ENCODE results near the gene UMODL1. TPM values are rescaled to one million over a fixed set of nuclear protein-coding genes. Genes with fewer than 3 reads are reported as not detected.

Gene UMODL1
- total RNA-seq, 1 experiment from 2014 or later, result not detected

- Histone ChIP-seq H3K23ac (ENCODE audit: insufficient read length, low read depth, low read length) (no peak overlapping the region), H4K8ac (replicated peaks; ENCODE audit: insufficient read length, low read depth, low read length) (no peak overlapping the region), H4K91ac (ENCODE audit: insufficient read length, low read depth, low read length) (no peak overlapping the region), H2BK20ac (ENCODE audit: low read depth, low read length, poor library complexity, severe bottlenecking) (no peak overlapping the region), H3K14ac (ENCODE audit: insufficient read depth, low read length) (no peak overlapping the region), H2BK120ac (ENCODE audit: low read depth, low read length, poor library complexity, severe bottlenecking) (no peak overlapping the region), H3K4me1 (ENCODE audit: insufficient read depth, low read length) (no peaks in the 10 kb centered on the region), H3K27ac (ENCODE audit: insufficient read length, low read depth, low read length) (no peak overlapping the region), H2BK5ac (ENCODE audit: insufficient read length, low read length) (no peak overlapping the region), H2BK12ac (ENCODE audit: insufficient read length, low read depth, low read length) (no peak overlapping the region), H3K23me2 (ENCODE audit: insufficient read length, low read depth, low read length, poor library complexity, severe bottlenecking) (no peaks in the 10 kb centered on the region), H3K4ac (ENCODE audit: low read depth, low read length) (no peak overlapping the region), H3K4me2 (ENCODE audit: insufficient read depth, insufficient read length, low read length) (no peak overlapping the region), H3K27me3 (ENCODE audit: insufficient read depth, low read length) (no peaks in the 10 kb centered on the region), H3T11ph (ENCODE audit: low read length) (no peak overlapping the region), H4K20me1 (ENCODE audit: control insufficient read depth, insufficient read depth, insufficient read length) (no peaks in the 10 kb centered on the region), H2AK5ac (ENCODE audit: insufficient read length, low read length) (no peak overlapping the region), H3K9me3 (ENCODE audit: control insufficient read depth, low read depth, low read length) (no peaks in the 10 kb centered on the region), H3K79me2 (ENCODE audit: insufficient read depth, low read length) (no peaks in the 10 kb centered on the region), H3K9ac (ENCODE audit: extremely low read depth, insufficient read length, low read length) (no peak overlapping the region), H3K18ac (ENCODE audit: insufficient read length, low read depth, low read length) (no peak overlapping the region), H3K56ac (ENCODE audit: insufficient read length, low read depth, low read length) (no peak overlapping the region), H2AFZ (ENCODE audit: low read length) (no peak overlapping the region), H4K5ac (ENCODE audit: insufficient read length, low read depth, low read length) (no peak overlapping the region), H2BK15ac (ENCODE audit: low read depth, low read length) (no peak overlapping the region), H3K79me1 (ENCODE audit: insufficient read depth, low read depth, low read length, poor library complexity, severe bottlenecking) (no peaks in the 10 kb centered on the region)
- no CpG with 5 or more reads among the region's 21 CpGs for WGBS (ENCODE audit: extremely low coverage, insufficient read length, low lambda C conversion rate)
- Mint-ChIP-seq H3K4me1 (no peaks in the 10 kb centered on the region), H3K27me3 (ENCODE audit: low read depth) (peaks cover 19% of the 10 kb centered on the region), H3K9me3 (no peaks in the 10 kb centered on the region), H3K27ac (no peak overlapping the region), H3K36me3 (ENCODE audit: insufficient read depth in 1 of 3, low read depth in 3 of 3) (no peaks in the 10 kb centered on the region), H3K4me3 (no peak overlapping the region)
- TF ChIP-seq CTCF (conservative IDR thresholded peaks at IDR 0.05), result no peak
- no peak for DNase-seq
Measured at GRCh38 chr21:42191696-42192595, 120.8 kb downstream of the UMODL1 start.

Other genes starting within 250 kb of the UMODL1 start
- gene PRDM15, start 192.0 kb upstream of the UMODL1 start, total RNA-seq (2021), result 9.9 TPM in 2 replicates
- gene C2CD2, start 117.3 kb upstream of the UMODL1 start, total RNA-seq (2021), result 11.5 and 14.6 TPM in 2 replicates
- 17.4 and 18.1 TPM in 2 replicates for gene ZBTB21, start 61.0 kb upstream of the UMODL1 start, total RNA-seq (2021)
- 0.83 and 0.99 TPM in 2 replicates for gene ABCG1, start 147.8 kb downstream of the UMODL1 start, total RNA-seq (2021)
- gene TFF3, start 244.1 kb downstream of the UMODL1 start, total RNA-seq (2021), result 1.5 TPM in 2 replicates